Measurements from ENCODE around the gene ZNF670. TPM values are rescaled to one million over a fixed set of nuclear protein-coding genes. Genes with fewer than 3 reads are reported as not detected.

ZNF670 gene
- polyA plus RNA-seq, 1 of the 3 experiments (the other 2 are of a cell fraction) = 0.84 TPM

DNA sequence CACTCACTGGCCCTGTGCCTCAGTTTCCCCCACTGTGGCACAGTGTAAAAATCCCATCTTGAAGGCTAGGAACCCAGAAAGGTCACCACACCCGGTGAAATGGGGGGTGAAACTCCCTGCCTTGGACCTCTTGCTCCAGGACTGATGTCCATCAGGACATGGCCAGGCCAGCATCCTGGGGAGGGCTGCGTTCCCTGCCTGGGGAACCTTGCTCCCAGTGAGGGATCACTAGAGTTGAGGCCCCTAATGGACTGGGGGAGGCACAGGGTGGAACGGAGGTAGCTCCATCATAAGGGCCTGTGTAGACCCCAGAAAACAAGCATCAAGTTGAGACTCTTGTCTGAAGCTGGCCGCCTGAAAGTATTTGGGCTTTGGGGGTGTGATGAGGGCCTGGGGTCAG, 10.4 kb upstream of the ZNF670 start:
- TF ChIP-seq EZH2phosphoT487 (IDR thresholded peaks at IDR 0.05; ENCODE audit: borderline replicate concordance, low read depth) (no peak), EP300 (IDR thresholded peaks at IDR 0.05; ENCODE audit: borderline replicate concordance in 1 of 2, low read depth in 1 of 2, low read length in 1 of 2) (no peak), SIN3A (IDR thresholded peaks at IDR 0.05; ENCODE audit: borderline replicate concordance, low read depth, low read length) (no peak), GABPA (IDR thresholded peaks at IDR 0.05; ENCODE audit: low read depth) (no peak), JUND (IDR thresholded peaks at IDR 0.05) (no peak), NRF1 (IDR thresholded peaks at IDR 0.05; ENCODE audit: low read depth, low read length) (no peak), USF2 (IDR thresholded peaks at IDR 0.05; ENCODE audit: borderline replicate concordance, low read depth, low read length) (no peak), YY1 (IDR thresholded peaks at IDR 0.05; ENCODE audit: low read depth) (no peak)
- CTCF ChIA-PET = interaction anchor here (1.4 to 1.5 kb wide), 2 partner anchors 10 to 15 kb away, joined by 3 to 6 read pairs; partner anchors contain the start of genes ZNF669 and ZNF670
- Histone ChIP-seq H3K4me1 (ENCODE audit: control insufficient read depth in 1 of 2, insufficient read depth in 2 of 2, low read depth in 1 of 2, low read length in 1 of 2) (no peaks in the 10 kb centered on the region), H4K20me1 (ENCODE audit: insufficient read depth) (no peaks in the 10 kb centered on the region), H3K9ac (no peak overlapping the region), H3K79me2 (ENCODE audit: insufficient read depth) (no peaks in the 10 kb centered on the region), H3K9me3 (no peaks in the 10 kb centered on the region), H2AFZ (ENCODE audit: low read depth) (no peak overlapping the region), H3K27me3 (ENCODE audit: insufficient read depth) (no peaks in the 10 kb centered on the region), H3K36me3 (replicated peaks in 1 of 2; ENCODE audit: control insufficient read depth in 1 of 2, insufficient read depth in 2 of 2, low read length in 1 of 2) (no peaks in the 10 kb centered on the region), H3K4me2 (no peak overlapping the region), H3K27ac (ENCODE audit: low read depth in 2 of 2, low read length in 1 of 2) (no peak overlapping the region), H3F3A (replicated peaks; ENCODE audit: insufficient read depth) (no peaks in the 10 kb centered on the region), H3K9me2 (no peaks in the 10 kb centered on the region), H3K4me3 (ENCODE audit: low read depth in 2 of 2, low read length in 1 of 2) (no peak overlapping the region)
- no peak for DNase-seq
- POLR2A ChIA-PET = no interaction called here
- 67% methylated on average over 4 of the region's 4 CpGs for WGBS (ENCODE audit: low lambda C conversion rate)

DNA sequence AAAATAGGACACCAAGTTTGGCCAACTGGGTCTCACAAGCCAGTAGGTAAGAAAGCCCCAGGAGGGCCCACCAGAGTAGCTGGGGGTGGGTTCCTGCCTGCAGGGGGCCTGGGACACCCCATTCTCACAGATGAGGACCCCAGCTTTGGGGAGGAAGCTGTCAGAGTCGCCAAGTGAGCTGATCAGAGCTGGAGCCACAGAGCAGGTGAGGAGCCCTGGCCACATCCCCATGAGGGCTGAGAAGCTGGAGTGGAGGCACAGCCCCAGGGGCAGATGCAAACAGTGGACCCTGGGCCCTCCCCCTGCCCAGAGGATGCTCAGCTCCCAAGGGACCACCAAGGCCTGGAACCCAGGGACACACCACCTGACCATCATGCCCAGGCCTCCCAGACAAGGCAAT, 8.6 kb upstream of the ZNF670 start:
- Histone ChIP-seq H2AFZ (ENCODE audit: low read depth) (no peak overlapping the region), H3K9me3 (no peaks in the 10 kb centered on the region), H3K79me2 (ENCODE audit: insufficient read depth) (no peaks in the 10 kb centered on the region), H3K4me3 (ENCODE audit: low read depth in 2 of 2, low read length in 1 of 2) (no peak overlapping the region), H3K27me3 (ENCODE audit: insufficient read depth) (no peaks in the 10 kb centered on the region), H3K4me2 (no peak overlapping the region), H3F3A (replicated peaks; ENCODE audit: insufficient read depth) (no peaks in the 10 kb centered on the region), H4K20me1 (ENCODE audit: insufficient read depth) (no peaks in the 10 kb centered on the region), H3K9ac (no peak overlapping the region), H3K9me2 (no peaks in the 10 kb centered on the region), H3K36me3 (replicated peaks in 1 of 2; ENCODE audit: control insufficient read depth in 1 of 2, insufficient read depth in 2 of 2, low read length in 1 of 2) (no peaks in the 10 kb centered on the region), H3K27ac (ENCODE audit: low read depth in 2 of 2, low read length in 1 of 2) (no peak overlapping the region), H3K4me1 (ENCODE audit: control insufficient read depth in 1 of 2, insufficient read depth in 2 of 2, low read depth in 1 of 2, low read length in 1 of 2) (no peaks in the 10 kb centered on the region)
- ChIA-PET CTCF (no interaction called here), POLR2A (no interaction called here)
- WGBS (ENCODE audit: low lambda C conversion rate) = no CpG with 5 or more reads among the region's 1 CpG
- TF ChIP-seq FOXJ3 (CRISPR knock-in tag; IDR thresholded peaks at IDR 0.05) = no peak
- no peak for TF ChIP-seq FOXM1 (IDR thresholded peaks at IDR 0.05; ENCODE audit: low read depth)
- TF ChIP-seq, protein P1, sequence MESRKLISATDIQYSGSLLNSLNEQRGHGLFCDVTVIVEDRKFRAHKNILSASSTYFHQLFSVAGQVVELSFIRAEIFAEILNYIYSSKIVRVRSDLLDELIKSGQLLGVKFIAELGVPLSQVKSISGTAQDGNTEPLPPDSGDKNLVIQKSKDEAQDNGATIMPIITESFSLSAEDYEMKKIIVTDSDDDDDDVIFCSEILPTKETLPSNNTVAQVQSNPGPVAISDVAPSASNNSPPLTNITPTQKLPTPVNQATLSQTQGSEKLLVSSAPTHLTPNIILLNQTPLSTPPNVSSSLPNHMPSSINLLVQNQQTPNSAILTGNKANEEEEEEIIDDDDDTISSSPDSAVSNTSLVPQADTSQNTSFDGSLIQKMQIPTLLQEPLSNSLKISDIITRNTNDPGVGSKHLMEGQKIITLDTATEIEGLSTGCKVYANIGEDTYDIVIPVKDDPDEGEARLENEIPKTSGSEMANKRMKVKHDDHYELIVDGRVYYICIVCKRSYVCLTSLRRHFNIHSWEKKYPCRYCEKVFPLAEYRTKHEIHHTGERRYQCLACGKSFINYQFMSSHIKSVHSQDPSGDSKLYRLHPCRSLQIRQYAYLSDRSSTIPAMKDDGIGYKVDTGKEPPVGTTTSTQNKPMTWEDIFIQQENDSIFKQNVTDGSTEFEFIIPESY (IDR thresholded peaks at IDR 0.05; ENCODE audit: borderline replicate concordance, low read depth) = no peak
- TF ChIP-seq YY1 (IDR thresholded peaks at IDR 0.05; ENCODE audit: low read depth) = no peak
- TF ChIP-seq RAD21 (IDR thresholded peaks at IDR 0.05; ENCODE audit: low read length) = no peak
- no peak for TF ChIP-seq POLR2AphosphoS5 (IDR thresholded peaks at IDR 0.05; ENCODE audit: low read depth, low read length)
- no peak for TF ChIP-seq RFX5 (IDR thresholded peaks at IDR 0.05; ENCODE audit: low read length)
- TF ChIP-seq USF2 (IDR thresholded peaks at IDR 0.05; ENCODE audit: borderline replicate concordance, low read depth, low read length) = no peak
- TF ChIP-seq CTCF (IDR thresholded peaks at IDR 0.05) = no peak
- TF ChIP-seq PBX3 (IDR thresholded peaks at IDR 0.05) = no peak
- no peak for TF ChIP-seq EZH2phosphoT487 (IDR thresholded peaks at IDR 0.05; ENCODE audit: borderline replicate concordance, low read depth)
- no peak for TF ChIP-seq RXRA (IDR thresholded peaks at IDR 0.05; ENCODE audit: borderline replicate concordance, low read depth)
- TF ChIP-seq JUND (IDR thresholded peaks at IDR 0.05) = no peak
- TF ChIP-seq GATA2 (CRISPR knock-in tag; IDR thresholded peaks at IDR 0.05) = no peak
- DNase-seq = no peak

Data from SK-N-SH (cell line).